CD4-positive, alpha-beta memory T cell (primary cell): Measurements from ENCODE around the gene GMPPA. TPM values are rescaled to one million over a fixed set of nuclear protein-coding genes. Genes with fewer than 3 reads are reported as not detected.

Experiments used
- CTCF ChIA-PET: fragments of 350-600 bp; sonication (Branson Sonifier 250); formaldehyde crosslinking; loops from one replicate; lab custom pipeline; 2021; ENCODE audit warnings: inconsistent platforms; ENCODE audit not compliant: partially characterized antibody; lab: Charles Lee
- POLR2A ChIA-PET: fragments of 350-600 bp; sonication (Branson Sonifier 250); formaldehyde crosslinking; loops from one replicate; lab custom pipeline; 2021; ENCODE audit not compliant: partially characterized antibody; lab: Charles Lee
- DNase-seq, 5 donors: peaks; one replicate each; pipeline versions ENCODE4 v3.0.0 to v3.0.0-alpha.2; 2020 to 2022; ENCODE audit warnings: mixed read lengths in 1 of 5
- H3K27ac ChIP-seq: one replicate; pipeline ENCODE4 v1.7.0; 2013; ENCODE audit warnings: low read depth, low read length
- H3K27me3 ChIP-seq: 2 replicates; pipeline ENCODE4 v1.7.0; 2013; ENCODE audit warnings: mild to moderate bottlenecking, low read length, moderate library complexity; ENCODE audit not compliant: insufficient read depth
- H3K36me3 ChIP-seq: 2 replicates; pipeline ENCODE4 v1.7.0; 2013; ENCODE audit warnings: mild to moderate bottlenecking, low read length, moderate library complexity; ENCODE audit not compliant: insufficient read depth
- H3K4me1 ChIP-seq: 2 replicates; pipeline ENCODE4 v1.7.0; 2013; ENCODE audit warnings: mild to moderate bottlenecking, low read length, moderate library complexity; ENCODE audit not compliant: insufficient read depth
- H3K4me3 ChIP-seq, 2 donors: one replicate each; pipeline ENCODE4 v1.7.0; 2013; ENCODE audit warnings: low read length in 2 of 2, mild to moderate bottlenecking in 1 of 2
- H3K9me3 ChIP-seq, 2 donors: one replicate each; pipeline ENCODE4 v1.7.0; 2013; ENCODE audit warnings: low read length in 2 of 2, control low read depth in 1 of 2; ENCODE audit not compliant: control insufficient read depth in 1 of 2
- H3K27ac Mint-ChIP-seq, 7 donors: one replicate each; pipeline ENCODE4 v1.8.0; 2020 to 2021; ENCODE audit warnings: mixed read lengths in 7 of 7, mild to moderate bottlenecking in 6 of 7, inconsistent platforms in 3 of 7, moderate library complexity in 3 of 7
- H3K27me3 Mint-ChIP-seq, 2 donors: one replicate each; pipeline ENCODE4 v1.8.0; 2020 to 2021; ENCODE audit warnings: mixed read lengths in 2 of 2
- H3K36me3 Mint-ChIP-seq, 2 donors: one replicate each; pipeline ENCODE4 v1.8.0; 2020 to 2021; ENCODE audit warnings: mixed read lengths in 2 of 2, inconsistent platforms in 1 of 2, mild to moderate bottlenecking in 1 of 2
- H3K4me1 Mint-ChIP-seq, 4 donors: one replicate each; pipeline ENCODE4 v1.8.0; 2020 to 2021; ENCODE audit warnings: mixed read lengths in 4 of 4, mild to moderate bottlenecking in 1 of 4
- H3K4me3 Mint-ChIP-seq, 8 donors: one replicate each; pipeline ENCODE4 v1.8.0; 2020 to 2021; ENCODE audit warnings: mixed read lengths in 8 of 8, mild to moderate bottlenecking in 7 of 8, moderate library complexity in 6 of 8, inconsistent platforms in 3 of 8
- H3K9me3 Mint-ChIP-seq, 8 donors: one replicate each; pipeline ENCODE4 v1.8.0; 2020 to 2021; ENCODE audit warnings: mixed read lengths in 8 of 8, mild to moderate bottlenecking in 5 of 8, inconsistent platforms in 3 of 8, moderate library complexity in 1 of 8
- intact Hi-C: fragments of 100-400 bp; cut with micrococcal nuclease; formaldehyde crosslinking; loops from one replicate; pipeline ENCODE4 v1.15.1; 2023
- polyA plus RNA-seq, 2 donors: library from polyadenylated mRNA; unstranded; fragments of 300-500 nt; fragmentation: Illumina TruSeq; gene quantifications; one replicate each; pipeline ENCODE4 v1.2.3, GENCODE V29; 2021
- total RNA-seq, 2 experiments: library from RNA; stranded (reverse); gene quantifications; one replicate each; pipeline ENCODE4 v1.2.3, GENCODE V29; 2021

GMPPA gene
- total and polyA plus RNA-seq, 4 experiments from 2014 or later = 30.4 to 48.3 (median 38.1) TPM

- no peak overlapping the region for H3K4me3 Mint-ChIP-seq
- H3K9me3 Mint-ChIP-seq = no peaks in the 10 kb centered on the region
- Histone ChIP-seq H3K27me3 (peaks cover 6% of the 10 kb centered on the region), H3K36me3 (peaks cover 5% of the 10 kb centered on the region), H3K4me1 (peaks cover 14% of the 10 kb centered on the region), H3K4me3 (no peak overlapping the region), H3K9me3 (no peaks in the 10 kb centered on the region), H3K27ac (no peak overlapping the region)
- POLR2A ChIA-PET = no interaction called here
- peaks cover 46 to 47% of the 10 kb centered on the region in 2 donors for H3K36me3 Mint-ChIP-seq
- intact Hi-C loops = no loop called here
- peaks cover 15 to 18% of the 10 kb centered on the region in 2 donors for H3K27me3 Mint-ChIP-seq
- DNase-seq = no peak
- no peak overlapping the region for H3K27ac Mint-ChIP-seq
- peaks cover 8 to 15% (median 11%) of the 10 kb centered on the region in 4 donors for H3K4me1 Mint-ChIP-seq
- CTCF ChIA-PET = interaction anchor here (0.9 kb wide), 1 partner anchor 12 kb away, joined by 3 read pairs; no protein-coding TSS in a partner anchor
Observed at GRCh38 chr2:219506153-219506801, 7.6 kb downstream of the GMPPA start.

GRCh38 chr2:219506802-219507526 is 8.3 kb downstream of the GMPPA start:
- peaks cover 42 to 47% of the 10 kb centered on the region in 2 donors for H3K36me3 Mint-ChIP-seq
- no peak overlapping the region for H3K4me3 Mint-ChIP-seq
- no peaks in the 10 kb centered on the region for H3K9me3 Mint-ChIP-seq
- intact Hi-C loops = no loop called here
- POLR2A ChIA-PET = no interaction called here
- CTCF ChIA-PET = interaction anchor here (0.9 to 1.5 kb wide), 7 partner anchors 8 to 53 kb away, joined by 3 to 7 read pairs (median 3); partner anchors contain the start of gene GMPPA
- no peak overlapping the region for H3K27ac Mint-ChIP-seq
- peaks cover 5% of the 10 kb centered on the region for H3K36me3 ChIP-seq
- no peak overlapping the region for H3K4me3 ChIP-seq
- H3K27ac ChIP-seq = no peak overlapping the region
- H3K4me1 Mint-ChIP-seq = peaks cover 6 to 16% (median 11%) of the 10 kb centered on the region in 4 donors
- H3K9me3 ChIP-seq = no peaks in the 10 kb centered on the region
- peaks cover 6% of the 10 kb centered on the region for H3K27me3 ChIP-seq
- H3K4me1 ChIP-seq = peaks cover 14% of the 10 kb centered on the region
- peaks cover 19 to 21% of the 10 kb centered on the region in 2 donors for H3K27me3 Mint-ChIP-seq
- no peak for DNase-seq

GRCh38 chr2:219507581-219508443 is 9.1 kb downstream of the GMPPA start:
- ChIA-PET CTCF (interaction anchor here (0.6 to 3.2 kb wide), 11 partner anchors 9 to 61 kb away, joined by 3 to 12 read pairs (median 3); partner anchors contain the start of gene GMPPA), POLR2A (no interaction called here)
- Mint-ChIP-seq H3K9me3 (no peaks in the 10 kb centered on the region), H3K4me3 (no peak overlapping the region), H3K36me3 (peaks cover 39 to 42% of the 10 kb centered on the region in 2 donors), H3K4me1 (peaks cover 6 to 20% (median 11%) of the 10 kb centered on the region in 4 donors), H3K27ac (no peak overlapping the region), H3K27me3 (peaks cover 23 to 26% of the 10 kb centered on the region in 2 donors)
- intact Hi-C loops = no loop called here
- Histone ChIP-seq H3K27me3 (peaks cover 10% of the 10 kb centered on the region), H3K9me3 (no peaks in the 10 kb centered on the region), H3K4me3 (no peak overlapping the region), H3K27ac (no peak overlapping the region), H3K36me3 (peaks cover 5% of the 10 kb centered on the region), H3K4me1 (peaks cover 18% of the 10 kb centered on the region)
- DNase-seq = no peak

- Mint-ChIP-seq H3K4me3 (no peak overlapping the region), H3K27me3 (peaks cover 28 to 31% of the 10 kb centered on the region in 2 donors), H3K9me3 (no peaks in the 10 kb centered on the region), H3K27ac (no peak overlapping the region), H3K36me3 (peaks cover 37 to 40% of the 10 kb centered on the region in 2 donors), H3K4me1 (peaks cover 6 to 25% (median 14%) of the 10 kb centered on the region in 4 donors)
- Histone ChIP-seq H3K27ac (no peak overlapping the region), H3K4me3 (no peak overlapping the region), H3K9me3 (no peaks in the 10 kb centered on the region), H3K27me3 (peaks cover 10% of the 10 kb centered on the region), H3K36me3 (peaks cover 5% of the 10 kb centered on the region), H3K4me1 (peaks cover 18% of the 10 kb centered on the region)
- CTCF ChIA-PET = interaction anchor here (0.6 to 4.0 kb wide), 6 partner anchors 9 to 61 kb away, joined by 3 to 26 read pairs (median 4); no protein-coding TSS in a partner anchor
- intact Hi-C loops = no loop called here
- no peak for DNase-seq
- POLR2A ChIA-PET = no interaction called here
Observed at GRCh38 chr2:219508444-219508734, 9.7 kb downstream of the GMPPA start.

- peak overlapping the region in 1 of 7 donors; percentile 36 for H3K27ac Mint-ChIP-seq
Observed at GRCh38 chr2:219508971-219509779, 10.5 kb downstream of the GMPPA start.

More at GRCh38 chr2:219508971-219509779, 10.5 kb downstream of the GMPPA start:
- Histone ChIP-seq H3K27me3 (peaks cover 10% of the 10 kb centered on the region), H3K4me1 (peaks cover 25% of the 10 kb centered on the region), H3K36me3 (peaks cover 5% of the 10 kb centered on the region), H3K27ac (no peak overlapping the region), H3K9me3 (no peaks in the 10 kb centered on the region), H3K4me3 (no peak overlapping the region)
- Mint-ChIP-seq H3K9me3 (no peaks in the 10 kb centered on the region), H3K27me3 (peaks cover 34 to 38% of the 10 kb centered on the region in 2 donors), H3K4me1 (peaks cover 6 to 32% (median 19%) of the 10 kb centered on the region in 4 donors), H3K36me3 (peaks cover 30 to 32% of the 10 kb centered on the region in 2 donors), H3K4me3 (peak overlapping the region in 7 of 8 donors; percentile 3 to 75 (median 52))
- no peak for DNase-seq
- intact Hi-C loops = no loop called here
- ChIA-PET CTCF (interaction anchor here (0.8 to 4.0 kb wide), 14 partner anchors 8 to 106 kb away, joined by 3 to 26 read pairs (median 5); partner anchors contain the start of gene GMPPA), POLR2A (interaction anchor here (0.6 to 0.8 kb wide), 2 partner anchors 8 to 10 kb away, joined by 3 to 4 read pairs; partner anchors contain the start of gene GMPPA)
